Lung microvascular endothelial cell (primary cell): ENCODE measurements around the gene TBC1D12. TPM values are rescaled to one million over a fixed set of nuclear protein-coding genes. Genes with fewer than 3 reads are reported as not detected.
"Not testable (repeated sequence)": the region's sequence is repeated elsewhere in the genome, so short reads cannot be mapped to it uniquely, and the experiment has no call there.

Experiments used
- DNase-seq, 2 donors: peaks; one replicate each; pipeline versions ENCODE4 v3.0.0 to v3.0.0-alpha.2; 2010; ENCODE audit warnings: low read depth in 2 of 2
- total RNA-seq: library from RNA; depleted of rRNA; stranded (reverse); fragments of >200 nt; gene quantifications from 2 replicates; pipeline ENCODE4 v1.2.1, GENCODE V29; 2014

Gene TBC1D12
- total RNA-seq, 1 donor from 2014 or later, result 16.9 TPM

DNA sequence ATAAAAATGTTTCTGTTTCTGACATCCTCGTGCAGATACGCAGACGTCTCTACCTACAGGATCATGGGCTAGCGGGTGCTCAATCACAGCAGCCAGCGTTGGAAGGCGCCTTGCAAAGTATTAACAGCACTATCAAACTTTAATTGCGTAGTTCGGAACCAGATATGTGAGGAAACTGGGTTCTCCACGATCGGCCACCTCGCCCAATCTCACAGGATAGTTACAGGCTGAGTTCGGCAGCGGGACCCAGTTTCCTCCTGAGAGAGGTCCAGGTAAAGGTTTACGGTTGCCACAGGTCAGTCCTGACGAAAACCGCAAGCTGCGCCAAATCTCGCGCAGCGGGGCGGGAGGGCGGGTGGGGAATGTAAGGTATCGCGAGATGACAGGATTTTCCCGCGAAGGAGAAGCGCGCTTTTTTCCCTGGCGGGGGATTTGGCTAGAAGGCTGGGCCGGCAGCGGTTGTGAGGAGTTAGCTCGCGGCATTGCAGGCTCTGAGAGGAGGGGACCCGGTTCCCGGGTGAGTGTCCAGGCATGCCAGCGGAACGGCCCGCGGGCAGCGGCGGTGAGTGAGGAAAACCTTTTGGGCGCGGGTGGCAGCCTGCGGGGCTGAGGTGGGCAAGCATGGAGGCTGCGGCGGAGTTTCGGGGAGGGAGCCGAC is 143.2 kb downstream of the TBC1D12 start, which contains the start of gene HELLS:
HELLS (plus strand) TSS at position 398 of the 658 bp plus-strand sequence; CDS start at position 532, 134 bp downstream.
- DNase-seq, result peak; percentile 86 to 90

GRCh38 chr10:94546049-94546900 is 143.9 kb downstream of the TBC1D12 start:
- peak; percentile 19 to 32 for DNase-seq

GRCh38 chr10:94546901-94547185 is 144.5 kb downstream of the TBC1D12 start:
- peak; percentile 4 to 19 for DNase-seq

DNA sequence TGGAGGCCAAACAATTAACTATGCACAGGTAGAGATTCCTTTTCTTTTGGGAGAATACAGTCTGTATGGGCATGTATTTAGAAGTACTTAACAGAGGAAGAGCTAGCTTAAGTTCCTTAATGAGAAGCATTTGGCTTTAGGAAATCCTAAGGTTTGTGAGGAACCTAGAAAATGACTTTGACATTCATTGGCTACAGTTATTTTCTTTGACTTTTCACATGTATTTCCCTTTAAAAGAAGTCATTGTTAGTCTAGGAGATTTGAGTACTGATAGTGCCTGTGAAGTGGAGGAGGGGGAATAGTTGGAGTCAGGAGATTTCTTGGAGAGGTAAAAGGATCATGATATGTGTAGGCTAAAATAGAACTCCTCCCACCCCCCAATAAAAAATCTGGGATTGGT is 146.9 kb downstream of the TBC1D12 start:
- no peak for DNase-seq

DNA sequence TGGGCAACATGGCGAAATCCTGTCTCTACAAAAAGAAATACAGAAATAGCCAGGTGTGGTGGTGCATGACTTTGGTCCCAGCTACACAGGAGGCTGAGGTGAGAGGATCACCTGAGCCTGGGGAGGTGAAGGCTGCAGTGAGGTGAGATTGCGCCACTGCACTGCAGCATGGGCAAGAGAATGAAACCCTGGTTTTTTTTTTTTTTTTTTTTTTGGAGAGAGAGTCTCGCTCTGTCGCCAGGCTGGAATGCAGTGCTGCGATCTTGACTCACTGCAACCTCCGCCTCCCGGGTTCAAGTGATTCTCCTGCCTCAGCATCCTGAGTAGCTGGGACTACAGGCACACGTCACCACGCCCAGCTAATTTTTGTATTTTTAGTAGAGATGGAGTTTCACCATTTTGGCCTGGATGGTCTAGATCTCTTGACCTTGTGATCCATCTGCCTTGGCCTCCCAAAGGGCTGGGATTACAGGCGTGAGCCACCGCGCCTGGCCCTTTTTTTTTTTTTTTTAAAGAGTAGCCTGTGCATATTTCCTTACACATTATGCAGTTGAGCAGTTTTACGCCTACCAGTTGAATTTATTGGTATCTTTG is 165.5 kb downstream of the TBC1D12 start:
- not testable (repeated sequence) for DNase-seq

DNA sequence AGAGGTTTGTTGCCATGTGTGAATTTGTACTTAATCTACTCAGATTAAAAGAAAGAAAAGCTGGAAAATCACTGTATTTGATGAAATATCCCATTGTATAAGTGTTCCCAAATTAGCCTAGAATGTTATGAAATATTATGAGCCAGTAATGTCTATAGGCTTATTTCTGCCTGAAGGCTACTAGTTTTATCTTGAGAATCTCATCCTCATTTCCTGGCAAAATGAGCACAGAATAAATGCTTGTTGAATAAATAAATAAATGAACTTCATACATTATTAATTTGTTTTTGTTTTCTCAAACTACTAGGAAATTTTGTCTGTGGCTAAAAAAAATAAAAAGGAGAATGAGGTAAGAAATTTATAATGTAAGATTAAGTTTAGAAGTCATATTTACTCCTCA is 168.7 kb downstream of the TBC1D12 start:
- DNase-seq, result no peak

- DNase-seq, result no peak
Measured at GRCh38 chr10:94571528-94571927, 169.2 kb downstream of the TBC1D12 start.

DNA sequence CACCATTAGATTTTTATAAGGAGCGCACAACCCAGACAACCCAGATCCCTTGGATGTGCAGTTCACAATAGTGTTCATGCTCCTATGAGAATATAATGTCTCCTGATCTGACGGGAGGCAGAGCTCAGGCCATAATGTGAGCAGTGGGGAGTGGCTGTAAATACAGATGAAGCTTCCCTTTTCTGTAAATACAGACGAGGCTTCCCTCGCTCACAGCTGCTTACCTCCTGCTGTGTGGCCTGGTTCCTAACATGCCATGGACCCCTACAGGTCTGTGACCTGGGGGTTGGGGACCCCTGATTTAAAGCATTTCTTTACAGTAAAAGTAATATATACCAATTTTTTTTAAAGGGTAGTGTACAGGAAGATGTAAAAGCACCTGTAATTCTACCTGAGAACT is 176.4 kb downstream of the TBC1D12 start:
- no peak for DNase-seq

DNA sequence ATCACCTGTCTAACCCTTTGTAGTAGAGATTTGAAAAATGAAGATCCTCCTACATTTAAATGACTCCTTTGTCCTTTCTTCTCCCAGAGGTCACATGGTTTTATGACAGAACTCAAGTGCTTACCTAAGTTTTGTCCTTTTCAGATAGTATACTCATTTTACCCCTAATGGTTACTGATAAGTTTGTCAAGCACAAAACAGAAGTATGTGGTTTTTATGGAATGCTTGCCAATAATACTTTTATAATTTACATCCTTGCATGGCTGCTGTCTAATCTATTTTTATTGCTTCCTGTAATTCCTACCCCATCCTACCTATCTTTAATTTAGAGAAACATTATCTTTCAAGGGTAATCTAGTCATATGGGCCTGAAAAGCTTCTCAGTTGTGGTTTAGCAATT is 180.8 kb downstream of the TBC1D12 start:
- no peak for DNase-seq

Other genes with a start within 250 kb of the TBC1D12 start
- 12.0 and 22.0 TPM in 2 replicates for gene NOC3L, start 39.6 kb upstream of the TBC1D12 start, total RNA-seq
- 8.9 and 14.8 TPM in 2 replicates for gene HELLS, start 143.2 kb downstream of the TBC1D12 start, total RNA-seq